GM21528 (cell line): ENCODE measurements around the gene GRAMD1B.

Experiments used
- ATAC-seq: cut with Tn5 transposase; IDR thresholded peaks from one replicate; pipeline ENCODE4 v1.9.1; 2021; ENCODE audit warnings: mild to moderate bottlenecking, moderate library complexity; ENCODE audit not compliant: unreplicated experiment, low FRiP score

The GRAMD1B gene

GRCh38 chr11:123408619-123409455 lies 21.2 kb upstream of the GRAMD1B start:
- no peak for ATAC-seq

- no peak for ATAC-seq
Observed at GRCh38 chr11:123409456-123410217, 20.4 kb upstream of the GRAMD1B start.

GRCh38 chr11:123410218-123410549 lies 19.9 kb upstream of the GRAMD1B start:
- ATAC-seq, result no peak

- no peak for ATAC-seq
Observed at GRCh38 chr11:123413636-123414035, 16.4 kb upstream of the GRAMD1B start.

- no peak for ATAC-seq
Observed at GRCh38 chr11:123416566-123416965, 13.5 kb upstream of the GRAMD1B start.

GRCh38 chr11:123418351-123419114 lies 11.5 kb upstream of the GRAMD1B start:
- no peak for ATAC-seq

GRCh38 chr11:123419731-123420452 lies 10.2 kb upstream of the GRAMD1B start:
- no peak for ATAC-seq

GRCh38 chr11:123421589-123421988 lies 8.5 kb upstream of the GRAMD1B start:
- no peak for ATAC-seq

GRCh38 chr11:123425367-123425766 lies 4.7 kb upstream of the GRAMD1B start:
- no peak for ATAC-seq

GRCh38 chr11:123426789-123427188 lies 3.3 kb upstream of the GRAMD1B start:
- ATAC-seq, result no peak

GRCh38 chr11:123427405-123427804 lies 2.7 kb upstream of the GRAMD1B start:
- no peak for ATAC-seq

- no peak for ATAC-seq
Observed at GRCh38 chr11:123428116-123428715, 1.9 kb upstream of the GRAMD1B start.

GRCh38 chr11:123429336-123429735 lies 733 bp upstream of the GRAMD1B start:
- no peak for ATAC-seq

- peak; percentile 48 for ATAC-seq
Observed at GRCh38 chr11:123430721-123431497, 840 bp downstream of the GRAMD1B start.

- no peak for ATAC-seq
Observed at GRCh38 chr11:123431619-123432018, 1.6 kb downstream of the GRAMD1B start.

- ATAC-seq, result no peak
Observed at GRCh38 chr11:123434262-123434661, 4.2 kb downstream of the GRAMD1B start.

- no peak for ATAC-seq
Observed at GRCh38 chr11:123434911-123435310, 4.8 kb downstream of the GRAMD1B start.

GRCh38 chr11:123437236-123437979 lies 7.3 kb downstream of the GRAMD1B start:
- ATAC-seq, result no peak
